Measurements from ENCODE around the gene NKD1.
"Not testable (repeated sequence)": the region's sequence is repeated elsewhere in the genome, so short reads cannot be mapped to it uniquely, and the experiment has no call there.

The NKD1 gene

DNA sequence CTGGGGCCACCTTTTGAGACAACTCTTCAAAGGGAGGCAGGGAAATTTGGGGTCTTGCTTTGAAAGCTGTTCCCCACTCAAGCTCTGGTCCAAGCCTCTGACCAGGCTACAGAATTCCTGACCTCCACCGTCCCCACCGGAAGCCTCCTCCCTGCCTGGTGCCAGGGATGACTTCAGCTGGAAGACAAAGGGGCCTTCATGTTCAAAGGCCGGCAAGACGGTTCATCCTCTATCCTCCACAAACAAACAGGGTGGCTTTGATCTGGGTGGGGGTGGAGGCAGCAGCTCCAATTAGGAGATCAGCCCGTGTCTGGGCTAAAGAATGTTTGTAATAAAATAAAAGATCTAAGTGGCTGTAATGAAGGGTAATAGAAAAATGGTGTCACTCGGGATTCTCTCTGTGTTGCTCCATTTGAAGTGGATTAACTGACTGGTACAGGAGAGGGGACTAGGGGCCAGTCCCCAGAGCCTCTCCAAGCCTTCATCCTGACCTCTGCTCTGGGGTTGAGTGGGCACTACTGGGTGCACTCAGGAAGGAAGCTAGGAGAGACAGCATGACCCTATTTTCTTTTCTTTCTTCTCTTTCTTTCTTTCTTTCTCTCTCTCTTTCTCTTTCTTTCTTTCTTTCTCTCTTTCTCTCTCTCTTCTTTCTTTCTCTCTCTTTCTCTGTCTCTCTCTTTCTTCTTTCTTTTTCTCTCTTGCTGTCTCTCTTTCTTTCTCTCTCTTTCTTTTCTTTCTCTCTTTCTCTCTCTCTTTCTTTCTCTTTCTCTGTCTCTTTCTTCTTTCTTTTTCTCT is 27.5 kb upstream of the NKD1 start:
- DNase-seq, result no peak

DNA sequence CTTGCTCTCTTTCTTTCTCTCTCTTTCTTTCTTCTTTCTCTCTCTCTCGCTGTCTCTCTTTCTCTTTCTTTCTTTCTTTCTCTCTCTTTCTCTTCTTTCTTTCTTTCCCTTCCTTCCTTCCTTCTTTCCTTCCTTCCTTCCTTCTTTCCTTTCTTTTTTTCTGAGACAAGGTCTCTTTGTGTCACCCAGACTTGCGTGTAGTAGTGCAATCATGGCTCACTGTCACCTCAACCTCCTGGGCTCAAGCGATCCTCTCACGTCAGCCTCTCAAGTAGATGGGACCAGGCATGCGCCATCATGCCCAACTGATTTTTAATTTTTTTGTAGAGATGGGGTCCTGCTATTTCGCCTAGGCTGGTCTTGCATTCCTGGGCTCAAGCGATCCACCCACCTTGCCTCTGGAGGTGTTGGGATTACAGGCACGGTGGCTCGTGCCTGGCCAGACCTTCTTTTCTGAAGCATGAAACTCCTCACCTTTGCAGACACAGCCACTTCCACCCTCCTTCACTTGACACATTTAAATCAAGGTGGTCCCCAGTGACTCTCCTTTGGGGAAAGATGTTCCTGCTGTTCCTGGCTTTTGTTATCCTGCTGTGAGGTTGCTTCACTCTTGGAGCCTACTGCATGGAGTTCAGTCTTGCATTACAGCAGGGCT is 26.8 kb upstream of the NKD1 start:
- no peak for DNase-seq

DNA sequence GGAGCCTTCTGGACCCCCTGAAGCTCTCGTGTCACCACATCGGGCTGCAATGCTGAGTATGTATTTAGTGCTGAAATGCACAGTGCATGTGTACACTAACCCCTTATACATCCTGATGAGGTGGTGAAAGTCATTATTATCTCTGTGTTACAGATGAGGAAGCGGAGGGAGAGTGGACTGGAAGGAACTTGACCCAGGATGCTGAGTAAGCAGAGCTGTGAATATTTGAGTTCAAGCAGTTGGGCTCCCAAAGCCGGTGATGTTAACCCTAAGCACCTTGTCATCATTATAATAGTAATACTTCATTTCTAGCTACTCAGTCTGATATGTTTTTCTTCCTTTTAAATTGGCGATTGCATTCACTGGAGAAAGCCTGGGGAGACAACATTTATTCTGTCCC is 25.9 kb upstream of the NKD1 start:
- DNase-seq, result no peak

DNA sequence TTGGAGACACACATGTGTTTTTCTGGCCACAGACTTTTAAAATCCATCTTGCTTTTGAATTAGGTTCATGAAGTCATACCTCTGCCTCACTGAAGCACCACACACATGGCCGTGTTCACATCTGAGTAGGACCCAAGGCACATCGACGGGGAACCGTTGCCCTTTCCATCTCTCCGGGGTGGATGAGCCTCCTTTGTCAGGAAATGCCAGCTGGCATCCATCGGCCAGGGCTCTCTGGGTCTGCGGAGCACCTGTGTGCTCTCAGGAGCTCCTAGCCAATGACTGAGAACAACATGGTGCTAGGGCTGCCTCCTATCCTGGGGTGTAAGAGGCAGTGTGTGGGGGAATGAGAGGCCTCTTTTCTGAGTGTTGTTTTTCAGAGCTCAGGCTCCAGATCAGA is 24.5 kb upstream of the NKD1 start:
- no peak for DNase-seq

DNA sequence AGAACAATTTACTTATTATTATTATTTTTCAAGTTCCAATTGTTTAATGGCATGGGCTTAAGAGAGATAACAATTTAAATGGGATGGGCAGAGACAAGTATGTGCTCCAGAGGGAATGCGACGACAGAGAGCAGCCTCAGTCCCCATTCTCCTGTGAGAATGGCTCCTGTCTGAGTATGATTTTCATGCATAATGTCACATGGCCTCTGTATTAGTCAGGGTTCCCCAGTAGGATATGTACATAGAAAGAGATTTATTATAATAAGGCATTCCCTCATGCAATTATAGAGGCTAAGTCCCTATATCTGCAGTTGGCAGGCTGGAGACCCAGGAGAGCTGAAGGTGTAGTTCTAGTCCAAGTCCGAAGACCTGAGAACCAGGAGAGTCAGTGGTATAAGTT is 22.9 kb upstream of the NKD1 start:
- DNase-seq, result no peak

DNA sequence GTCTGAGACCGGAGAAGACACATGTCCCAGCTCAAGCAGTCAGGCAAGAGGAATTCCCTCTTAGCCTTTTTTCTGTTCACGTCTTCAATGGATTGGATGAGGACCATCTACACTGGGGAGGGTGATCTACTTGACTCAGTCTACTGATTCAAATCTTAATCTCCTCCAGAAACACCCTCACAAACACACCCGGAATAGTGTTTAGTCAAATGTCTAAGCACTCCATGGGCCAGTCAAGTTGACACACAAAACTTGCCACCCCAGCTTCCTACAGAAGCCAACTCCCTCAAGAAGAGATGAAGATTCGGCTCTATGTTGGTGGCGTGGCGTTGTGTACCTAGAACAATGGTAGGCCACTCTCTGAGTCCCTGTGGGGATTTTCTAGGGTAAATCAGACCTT is 22.5 kb upstream of the NKD1 start:
- no peak for DNase-seq

DNA sequence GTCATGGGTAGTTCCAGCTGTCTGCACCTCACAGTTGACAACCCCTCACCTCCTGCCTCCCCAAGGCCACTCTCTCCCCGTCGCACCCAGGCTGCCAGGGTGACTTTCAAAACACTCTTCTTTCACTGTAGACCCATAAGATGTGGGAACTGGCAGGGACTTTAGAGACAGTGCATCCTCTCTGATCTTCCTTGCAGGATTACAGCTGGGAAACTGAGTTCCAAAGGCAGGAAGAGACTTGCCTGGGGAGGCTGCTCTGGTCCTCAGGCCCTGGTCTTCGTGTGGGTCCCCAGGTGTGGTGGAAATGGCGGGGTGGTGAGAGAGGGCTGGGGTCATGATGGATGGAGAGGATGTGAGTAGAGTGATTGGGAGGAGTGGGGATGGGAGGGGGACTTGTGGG is 21.9 kb upstream of the NKD1 start:
- DNase-seq, result no peak

DNA sequence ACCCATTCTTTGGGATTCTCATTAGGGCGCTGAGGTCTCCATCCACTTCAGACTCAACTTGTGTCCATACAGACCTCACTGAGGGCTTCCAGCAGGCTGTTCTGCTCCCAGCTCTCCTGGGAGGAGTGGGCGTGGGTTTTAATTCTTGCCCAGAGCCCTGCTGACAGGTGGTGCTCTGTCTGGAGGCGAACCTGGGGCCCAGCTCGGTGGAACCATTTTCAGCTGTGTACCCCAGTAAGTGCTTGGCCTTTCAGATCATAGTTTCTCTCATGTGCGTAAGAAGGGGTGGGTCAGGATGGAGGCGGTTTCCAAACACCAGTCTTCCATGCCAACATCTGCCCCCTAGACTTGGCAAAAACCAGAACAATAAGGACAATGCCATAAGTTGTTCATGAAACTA is 21.4 kb upstream of the NKD1 start:
- DNase-seq, result no peak

DNA sequence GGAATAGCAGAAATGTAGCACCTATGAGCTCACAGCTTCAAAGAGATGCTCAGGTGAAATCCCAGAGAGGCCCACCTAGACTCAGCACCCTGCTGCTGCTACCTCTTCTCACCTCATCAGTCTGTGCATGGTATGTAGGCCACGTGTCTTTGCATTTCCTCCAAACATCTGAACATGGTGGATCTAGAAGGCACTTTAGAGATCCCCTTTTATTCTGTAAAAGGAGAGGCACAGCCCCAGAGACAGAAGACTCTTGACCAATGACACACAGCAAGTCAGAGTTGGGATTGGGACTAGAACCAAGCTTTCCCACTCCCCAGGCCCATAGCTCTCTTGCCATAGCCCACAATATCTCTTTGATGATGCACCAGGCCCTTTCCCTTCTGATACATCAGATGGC is 19.4 kb upstream of the NKD1 start:
- DNase-seq, result no peak

DNA sequence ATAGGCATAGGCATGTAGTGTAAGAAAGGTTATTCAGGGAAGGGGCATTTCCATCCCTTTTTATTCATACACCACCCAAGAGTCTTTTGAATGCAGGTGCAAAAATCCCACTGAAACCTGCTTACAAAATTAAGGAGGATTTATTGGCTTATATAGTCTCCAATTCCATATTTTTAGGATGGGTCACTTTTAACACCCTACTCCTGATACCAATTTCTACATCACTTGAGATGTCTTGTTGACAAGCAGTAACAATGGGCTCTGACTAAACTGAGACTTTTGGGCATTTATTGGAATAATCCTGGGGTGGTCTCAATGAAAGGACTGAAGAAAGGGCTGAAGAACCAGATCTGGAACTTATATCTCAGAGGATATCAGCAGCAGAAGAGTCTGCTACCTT is 18.9 kb upstream of the NKD1 start:
- DNase-seq, result no peak

DNA sequence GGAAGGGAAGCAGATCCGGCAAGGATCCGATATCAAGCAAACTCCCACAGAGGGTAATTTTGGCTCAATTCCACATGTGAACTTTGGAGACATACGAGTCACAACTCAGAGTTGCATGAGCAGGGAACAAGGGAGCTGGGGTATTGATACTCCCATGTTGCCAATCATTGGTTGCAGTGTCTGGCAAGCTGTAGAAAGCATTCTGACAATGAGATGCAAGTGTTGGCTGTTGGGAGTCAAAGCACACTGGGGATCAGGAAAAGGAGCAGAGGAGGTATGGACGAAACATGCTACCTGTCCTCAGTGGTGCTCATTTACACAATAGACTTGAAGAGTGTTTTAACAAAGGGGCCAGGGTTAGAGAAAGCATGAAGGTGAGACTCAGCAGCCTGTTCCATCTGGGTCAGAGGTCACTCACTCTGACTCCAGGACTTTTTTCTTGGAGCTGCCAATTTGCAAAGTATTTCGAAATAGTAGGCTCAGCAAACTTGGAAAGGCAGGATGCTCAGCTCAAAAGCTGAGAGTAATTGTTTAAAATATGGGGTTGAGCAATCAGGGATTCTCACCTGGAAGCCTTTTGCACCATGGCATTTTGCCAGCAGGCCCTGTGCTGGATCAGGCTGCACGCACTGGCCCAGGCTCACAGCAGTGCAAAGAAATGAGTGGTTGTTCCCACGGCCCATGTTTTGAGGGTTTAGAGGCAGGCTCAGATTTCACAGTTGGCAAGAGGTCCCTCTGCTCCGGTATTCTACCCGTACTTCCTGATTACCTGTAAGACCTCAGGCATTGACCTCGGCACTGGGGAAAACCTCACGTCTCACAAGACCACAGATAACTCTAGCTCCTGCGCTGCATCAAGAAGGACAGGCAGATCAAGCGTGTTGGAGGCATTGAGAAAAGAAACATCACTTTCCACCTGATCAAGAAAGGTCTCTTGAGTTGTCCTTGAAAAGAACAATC is 17.6 kb upstream of the NKD1 start:
- no peak for DNase-seq

DNA sequence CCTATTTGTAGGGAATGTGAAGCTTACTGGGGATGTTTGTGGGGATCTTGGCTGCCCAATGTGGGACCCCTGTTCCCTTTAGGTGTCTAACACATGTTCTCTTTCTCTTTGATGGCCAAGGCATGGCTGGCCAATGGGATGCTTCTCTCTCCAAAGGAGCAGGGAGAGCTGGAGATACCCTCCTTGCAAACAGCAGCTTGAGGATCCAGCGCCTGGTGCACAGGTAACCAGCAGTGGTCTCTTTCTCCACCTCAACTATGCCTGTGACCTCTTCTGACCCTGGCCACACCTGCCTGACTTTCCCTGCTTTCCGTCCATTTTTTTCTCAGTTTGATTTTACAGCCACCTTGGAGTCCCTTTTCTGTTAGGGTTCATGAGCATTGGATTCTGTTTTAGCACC is 16.8 kb upstream of the NKD1 start:
- DNase-seq, result no peak

DNA sequence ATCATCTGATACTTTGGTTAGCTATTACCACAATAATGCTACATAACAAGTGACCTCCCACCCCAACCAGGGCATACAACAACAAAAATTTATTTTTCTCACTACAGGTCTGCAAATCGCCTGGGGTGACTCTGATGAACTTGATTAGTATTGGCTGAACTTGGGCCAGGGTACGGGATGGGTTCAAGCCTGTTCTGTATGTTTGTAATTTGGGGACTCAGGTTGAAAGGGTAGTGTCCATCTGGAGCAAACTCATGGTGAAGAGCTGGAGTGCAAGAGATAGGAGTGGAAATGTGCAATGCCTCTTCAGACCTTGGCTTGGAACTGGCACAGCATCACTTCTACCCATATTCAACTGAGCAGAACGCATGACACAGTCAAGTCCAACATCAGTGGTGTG is 16.3 kb upstream of the NKD1 start:
- no peak for DNase-seq

DNA sequence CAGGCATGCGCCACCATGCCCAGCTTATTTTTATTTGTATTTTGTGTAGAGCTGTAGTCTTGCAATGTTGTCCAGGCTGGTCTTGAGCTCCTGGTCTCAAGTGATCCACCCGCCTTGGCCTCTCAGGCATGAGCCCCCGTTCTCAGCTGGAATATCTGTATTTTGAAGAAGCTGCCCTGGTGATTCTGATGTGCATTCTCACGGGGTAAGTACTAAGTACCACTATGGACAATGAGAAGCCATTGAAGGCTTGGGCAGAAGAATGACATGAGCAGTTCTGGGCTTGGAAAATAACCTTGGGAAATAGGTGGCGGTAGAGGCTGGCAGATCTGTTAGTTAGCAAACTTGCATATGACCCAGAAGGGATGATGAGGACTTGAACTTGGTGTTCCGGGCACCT is 15.6 kb upstream of the NKD1 start:
- no peak for DNase-seq

DNA sequence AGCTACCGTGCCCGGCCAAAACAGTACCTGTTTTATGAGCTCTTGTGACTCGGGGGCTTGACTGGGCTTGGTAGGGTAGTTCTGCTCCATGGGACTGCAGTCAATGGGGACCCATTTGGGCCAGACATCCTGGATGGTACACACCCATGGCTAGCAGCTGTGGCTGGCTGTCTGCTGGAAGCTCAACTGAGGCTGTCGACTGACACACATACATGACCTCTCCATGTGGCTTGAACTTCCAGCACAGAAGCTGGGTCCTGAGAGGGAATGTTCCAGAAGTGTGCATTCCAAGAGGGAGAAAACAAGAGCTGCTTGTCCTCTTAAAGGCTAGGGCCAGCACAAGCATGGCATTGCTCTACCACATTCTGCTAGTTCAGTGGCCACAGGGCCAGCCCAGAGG is 14.9 kb upstream of the NKD1 start:
- DNase-seq, result no peak

DNA sequence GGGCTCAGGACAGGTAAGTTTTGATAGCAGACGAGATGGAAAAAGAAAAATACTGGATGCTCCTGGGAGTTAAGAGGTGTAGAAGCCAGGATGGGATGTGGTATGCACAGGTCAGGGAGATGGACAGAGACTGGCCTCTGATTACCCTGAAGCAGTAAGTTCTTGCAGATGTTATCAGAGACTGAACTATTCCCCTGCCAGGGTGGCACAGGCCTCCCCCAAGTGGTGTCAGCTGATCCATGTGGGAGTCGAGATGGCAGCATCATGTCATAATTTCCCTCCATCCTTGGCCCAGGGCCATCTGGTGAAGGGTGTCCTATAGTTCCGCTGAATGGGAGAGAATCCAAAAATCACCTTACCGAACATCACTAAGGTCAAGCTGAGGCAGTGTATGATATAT is 14.1 kb upstream of the NKD1 start:
- DNase-seq, result no peak

DNA sequence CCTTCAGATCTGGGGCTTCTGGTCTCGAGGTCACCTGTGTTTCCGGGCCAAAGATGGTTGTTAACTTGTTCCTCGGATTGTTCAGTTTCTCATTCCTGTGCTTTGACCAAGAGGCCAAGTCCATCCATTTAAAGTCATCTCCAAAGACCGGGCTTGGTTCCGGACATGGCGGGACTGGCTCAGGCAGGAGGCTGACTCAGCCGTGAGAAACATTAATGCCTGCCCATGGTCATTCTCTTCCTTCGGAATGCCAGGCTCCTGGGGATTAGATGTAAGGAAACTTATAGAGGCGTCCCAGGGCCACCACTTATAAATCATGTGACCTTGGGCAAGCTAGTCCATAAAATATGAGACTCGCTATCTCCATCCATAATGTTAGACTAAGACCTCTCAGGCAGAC is 13.6 kb upstream of the NKD1 start:
- DNase-seq, result no peak

DNA sequence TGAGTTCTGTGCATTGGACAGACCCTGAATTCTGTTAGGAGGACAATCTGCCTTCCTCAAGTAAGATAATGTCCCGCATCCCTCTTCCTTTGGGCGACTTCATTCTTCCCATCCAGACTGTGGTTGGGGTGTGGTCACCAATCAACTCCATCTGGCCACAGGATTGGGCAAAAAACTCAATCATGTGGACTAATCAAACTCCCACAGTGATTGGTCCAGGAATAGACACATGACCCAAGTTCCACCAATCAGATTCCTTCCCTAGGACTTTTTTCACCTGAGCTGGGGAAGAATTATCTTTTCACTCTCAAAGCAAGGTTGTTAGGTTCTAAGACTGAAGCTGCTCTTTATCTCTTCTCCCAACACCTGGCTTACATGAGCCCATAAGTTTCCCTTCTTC is 13.2 kb upstream of the NKD1 start:
- DNase-seq, result no peak

DNA sequence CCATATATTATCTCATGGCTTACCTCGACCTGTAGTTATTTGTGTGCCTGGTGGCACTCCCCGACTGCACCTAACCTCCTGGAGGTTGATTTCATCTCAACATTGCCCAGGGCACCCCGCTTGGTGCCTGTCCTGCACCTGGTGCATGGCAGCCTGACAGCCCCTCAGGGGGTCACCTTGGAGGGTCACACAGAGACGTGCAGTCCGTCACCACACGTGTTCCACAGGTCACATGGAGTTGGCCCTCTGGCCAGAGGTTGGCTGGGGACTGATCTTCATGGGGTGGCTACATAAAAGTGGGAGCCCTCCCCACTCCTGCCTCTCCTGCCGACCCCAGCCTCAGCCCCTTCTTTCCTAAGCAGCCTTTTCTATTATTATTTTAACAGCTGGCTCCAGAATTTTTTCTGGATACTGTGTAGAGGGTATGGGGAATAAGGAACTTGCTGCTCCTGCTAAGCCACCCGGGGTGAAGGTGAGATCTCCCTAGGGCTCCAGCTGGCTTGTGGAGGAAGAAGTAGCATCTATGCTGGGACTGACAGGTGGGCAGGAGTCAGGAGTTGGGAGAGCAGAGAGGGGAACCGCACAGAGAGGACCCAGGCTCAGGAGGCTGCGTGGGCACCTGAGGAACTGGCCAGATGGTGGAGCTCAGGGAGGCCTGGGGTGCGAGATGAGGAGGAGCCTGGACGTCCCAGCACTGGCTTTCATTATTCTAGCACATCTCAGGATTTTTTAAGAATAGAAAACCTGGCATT is 12.5 kb upstream of the NKD1 start:
- no peak for DNase-seq

DNA sequence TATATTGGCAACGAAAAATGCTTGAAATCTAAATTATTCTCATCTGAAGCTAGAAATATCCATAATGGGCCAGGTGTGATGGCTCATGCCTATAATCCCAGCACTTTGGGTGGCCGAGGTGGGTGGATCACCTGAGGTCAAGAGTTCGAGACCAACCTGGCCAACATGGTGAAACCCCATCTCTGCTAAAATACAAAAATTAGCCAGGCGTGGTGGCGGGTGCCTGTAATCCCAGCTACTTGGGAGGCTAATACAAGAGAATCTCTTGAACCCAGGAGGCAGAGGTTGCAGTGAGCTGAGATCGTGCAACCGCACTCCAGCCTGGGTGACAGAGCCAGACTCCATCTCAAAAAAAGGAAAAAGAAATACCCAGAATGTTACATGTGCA is 11.9 kb upstream of the NKD1 start:
- not testable (repeated sequence) for DNase-seq

DNA sequence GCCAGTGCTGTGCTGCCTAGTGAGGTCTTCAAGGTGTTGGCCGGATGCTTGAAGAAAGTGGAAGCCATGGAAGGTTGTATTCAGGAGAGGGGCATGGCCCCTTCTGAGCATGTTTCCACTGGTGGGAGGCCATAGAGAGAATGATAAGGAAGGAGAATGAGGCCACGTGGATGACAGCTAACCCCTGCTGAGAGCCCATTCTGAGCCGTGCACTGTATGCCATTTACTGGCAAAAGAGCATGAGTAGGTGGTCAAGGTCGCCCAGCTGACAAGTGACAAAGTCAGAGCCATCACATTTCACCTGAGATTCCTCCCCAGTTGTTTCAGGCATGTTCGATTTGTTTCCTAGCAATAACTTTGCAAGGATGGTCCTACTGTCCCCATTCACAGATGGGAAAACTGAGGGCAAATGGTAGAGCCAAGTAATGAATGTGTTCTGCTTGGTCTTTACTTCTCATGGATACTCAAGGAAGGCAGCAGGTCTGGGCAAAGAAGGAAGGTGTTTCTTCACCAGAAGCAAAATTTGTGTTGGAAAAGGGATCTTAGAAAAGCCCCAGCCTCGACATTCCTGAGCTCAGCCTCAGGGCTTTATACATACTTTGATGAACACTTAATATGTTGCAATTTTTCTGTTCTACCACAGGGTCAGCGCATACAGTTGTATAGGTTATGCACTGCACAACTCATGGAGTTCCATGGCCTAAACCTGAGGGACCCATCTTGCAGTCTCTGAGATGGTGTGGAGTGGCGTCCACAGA is 10.5 kb upstream of the NKD1 start:
- DNase-seq, result no peak

DNA sequence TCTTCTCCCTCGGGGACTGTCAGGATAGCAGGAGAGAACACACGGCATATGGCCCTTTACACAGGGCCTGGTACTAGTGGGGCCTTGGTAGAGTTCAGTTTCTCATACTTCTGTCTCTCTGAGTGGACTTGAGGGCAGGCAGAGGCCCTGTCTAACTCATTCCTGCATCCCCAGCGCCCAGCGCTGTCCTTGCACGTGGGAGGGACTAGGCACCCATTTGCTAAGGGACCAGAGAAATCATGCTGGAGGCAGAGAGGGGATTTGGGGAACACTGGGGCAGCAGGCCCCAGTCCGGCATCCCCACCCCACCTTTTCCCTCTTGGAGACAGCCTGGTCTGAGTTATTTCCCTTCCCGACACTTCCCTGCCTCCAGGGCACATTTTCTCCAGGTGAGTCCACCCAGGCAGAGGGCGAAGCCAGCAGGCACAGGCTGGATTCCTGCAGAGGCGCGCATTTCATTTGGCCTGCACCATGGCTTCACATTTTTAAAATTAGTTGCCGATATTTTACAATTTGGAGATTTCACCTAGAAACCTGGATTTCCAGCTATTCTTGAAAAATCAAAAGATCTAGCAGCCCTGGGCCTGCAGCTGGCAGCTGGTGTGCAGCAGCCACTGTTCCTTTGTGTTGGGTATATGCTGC is 9.7 kb upstream of the NKD1 start:
- no peak for DNase-seq

Data from activated CD4-positive, alpha-beta T cell treated with anti-CD3 and anti-CD28 coated beads, Interleukin-2, amount 50 U/mL, for 16 hours (primary cell).